ENCODE measurements around the gene KLF1. TPM values are rescaled to one million over a fixed set of nuclear protein-coding genes. Genes with fewer than 3 reads are reported as not detected.

Gene KLF1
- total RNA-seq (under 1 TPM in 1 of 2 donors, not detected in 1; 0.39 TPM), polyA plus RNA-seq (not detected)
- long read RNA-seq, donor 1: 0 reads
- long read RNA-seq, donor 2: 0 reads

- ATAC-seq (ENCODE audit: low FRiP score) (no peak), DNase-seq (no peak)
- intact Hi-C loops (cut with DNase I): no loop called here
- no peaks in the 10 kb centered on the region for H3K27me3 ChIP-seq (ENCODE audit: control insufficient read depth in 1 of 2, insufficient read depth in 2 of 2, low read length in 1 of 2)
- no peak within 1 kb of the TSS for H3K27ac ChIP-seq (ENCODE audit: low read depth in 1 of 2, low read length in 2 of 2)
- no peaks in the 10 kb centered on the region for H3K36me3 ChIP-seq (ENCODE audit: control insufficient read depth in 1 of 2, insufficient read depth in 2 of 2, low read length in 1 of 2)
- 68 to 71% methylated on average over 17 of the region's 17 CpGs for WGBS, 2 donors
- peaks cover 2% of the 10 kb centered on the region for H3K9me3 ChIP-seq (ENCODE audit: control insufficient read depth, low read length)
- no peak within 1 kb of the TSS for H3K4me3 ChIP-seq (ENCODE audit: low read length in 2 of 2)
- no peaks in the 10 kb centered on the region for H3K4me1 ChIP-seq (ENCODE audit: control insufficient read depth in 1 of 2, insufficient read depth in 2 of 2, low read length in 2 of 2)
Observed at GRCh38 chr19:12886969-12887747, at the start of gene KLF1. Gene KLF1, minus strand, starts transcription at chr19:12887201. Its CDS starts 61 bp downstream, at chr19:12887140.

- DNase-seq (no peak), ATAC-seq (ENCODE audit: low FRiP score) (no peak)
- intact Hi-C loops (cut with DNase I): no loop called here
- H3K4me1 ChIP-seq (ENCODE audit: control insufficient read depth in 1 of 2, insufficient read depth in 2 of 2, low read length in 2 of 2): no peaks in the 10 kb centered on the region
- H3K36me3 ChIP-seq (ENCODE audit: control insufficient read depth in 1 of 2, insufficient read depth in 2 of 2, low read length in 1 of 2): peaks cover 3 to 5% of the 10 kb centered on the region in 2 donors
- no peak overlapping the region for H3K4me3 ChIP-seq (ENCODE audit: low read length in 2 of 2)
- 83 to 84% methylated on average over 7 of the region's 7 CpGs for WGBS, 2 donors
- no peak overlapping the region for H3K27ac ChIP-seq (ENCODE audit: low read depth in 1 of 2, low read length in 2 of 2)
- no peaks in the 10 kb centered on the region for H3K27me3 ChIP-seq (ENCODE audit: control insufficient read depth in 1 of 2, insufficient read depth in 2 of 2, low read length in 1 of 2)
- H3K9me3 ChIP-seq (ENCODE audit: control insufficient read depth, low read length): no peaks in the 10 kb centered on the region
Observed at GRCh38 chr19:12936582-12936981, 49.6 kb upstream of the KLF1 start.

GRCh38 chr19:12935071-12935470 is 48.1 kb upstream of the KLF1 start:
- Histone ChIP-seq H3K9me3 (ENCODE audit: control insufficient read depth, low read length) (no peaks in the 10 kb centered on the region), H3K4me3 (ENCODE audit: low read length in 2 of 2) (no peak overlapping the region), H3K27me3 (ENCODE audit: control insufficient read depth in 1 of 2, insufficient read depth in 2 of 2, low read length in 1 of 2) (no peaks in the 10 kb centered on the region), H3K4me1 (ENCODE audit: control insufficient read depth in 1 of 2, insufficient read depth in 2 of 2, low read length in 2 of 2) (no peaks in the 10 kb centered on the region), H3K27ac (ENCODE audit: low read depth in 1 of 2, low read length in 2 of 2) (no peak overlapping the region), H3K36me3 (ENCODE audit: control insufficient read depth in 1 of 2, insufficient read depth in 2 of 2, low read length in 1 of 2) (peaks cover 0 to 2% of the 10 kb centered on the region in 2 donors)
- DNase-seq (no peak), ATAC-seq (ENCODE audit: low FRiP score) (no peak)
- intact Hi-C loops (cut with DNase I): no loop called here
- whole genome bisulfite sequencing, 2 donors: 91% methylated on average over 10 of the region's 10 CpGs

- DNase-seq (peak; percentile 95 to 96), ATAC-seq (ENCODE audit: low FRiP score) (peak; percentile 85)
- Histone ChIP-seq H3K9me3 (ENCODE audit: control insufficient read depth, low read length) (no peaks in the 10 kb centered on the region), H3K4me3 (ENCODE audit: low read length in 2 of 2) (peak within 1 kb of the TSS; percentile 14 to 80), H3K4me1 (ENCODE audit: control insufficient read depth in 1 of 2, insufficient read depth in 2 of 2, low read length in 2 of 2) (no peaks in the 10 kb centered on the region), H3K27me3 (ENCODE audit: control insufficient read depth in 1 of 2, insufficient read depth in 2 of 2, low read length in 1 of 2) (no peaks in the 10 kb centered on the region), H3K36me3 (ENCODE audit: control insufficient read depth in 1 of 2, insufficient read depth in 2 of 2, low read length in 1 of 2) (no peaks in the 10 kb centered on the region), H3K27ac (ENCODE audit: low read depth in 1 of 2, low read length in 2 of 2) (peak within 1 kb of the TSS in 1 of 2 donors; percentile 1)
- intact Hi-C loops (cut with DNase I): no loop called here
- WGBS, 2 donors: 3 to 4% methylated on average over 43 to 51 of the region's 51 CpGs
Observed at GRCh38 chr19:12933287-12934072, 46.5 kb upstream of the KLF1 start, which contains the start of gene FARSA. Gene FARSA, minus strand, starts transcription at chr19:12933711. Its CDS starts 15 bp downstream, at chr19:12933696.

- no peak for ATAC-seq (ENCODE audit: low FRiP score)
- intact Hi-C loops (cut with DNase I): no loop called here
Observed at GRCh38 chr19:12932392-12933286, 45.6 kb upstream of the KLF1 start.

GRCh38 chr19:12930002-12930645 is 43.1 kb upstream of the KLF1 start:
- no peak for ATAC-seq (ENCODE audit: low FRiP score)
- Histone ChIP-seq H3K27ac (ENCODE audit: low read depth in 1 of 2, low read length in 2 of 2) (no peak overlapping the region), H3K4me3 (ENCODE audit: low read length in 2 of 2) (no peak overlapping the region), H3K9me3 (ENCODE audit: control insufficient read depth, low read length) (no peaks in the 10 kb centered on the region), H3K4me1 (ENCODE audit: control insufficient read depth in 1 of 2, insufficient read depth in 2 of 2, low read length in 2 of 2) (no peaks in the 10 kb centered on the region), H3K36me3 (ENCODE audit: control insufficient read depth in 1 of 2, insufficient read depth in 2 of 2, low read length in 1 of 2) (peaks cover 4 to 7% of the 10 kb centered on the region in 2 donors), H3K27me3 (ENCODE audit: control insufficient read depth in 1 of 2, insufficient read depth in 2 of 2, low read length in 1 of 2) (no peaks in the 10 kb centered on the region)
- DNase-seq: no peak
- intact Hi-C loops (cut with DNase I): no loop called here
- 91 to 92% methylated on average over 19 of the region's 19 CpGs for WGBS, 2 donors

More at GRCh38 chr19:12932392-12933286, 45.6 kb upstream of the KLF1 start:
- no peaks in the 10 kb centered on the region for H3K9me3 ChIP-seq (ENCODE audit: control insufficient read depth, low read length)
- WGBS, 2 donors: 33% methylated on average over 16 of the region's 16 CpGs
- no peak for DNase-seq
- peak overlapping the region; percentile 14 to 80 for H3K4me3 ChIP-seq (ENCODE audit: low read length in 2 of 2)
- H3K27ac ChIP-seq (ENCODE audit: low read depth in 1 of 2, low read length in 2 of 2): no peak overlapping the region
- H3K4me1 ChIP-seq (ENCODE audit: control insufficient read depth in 1 of 2, insufficient read depth in 2 of 2, low read length in 2 of 2): no peaks in the 10 kb centered on the region
- no peaks in the 10 kb centered on the region for H3K27me3 ChIP-seq (ENCODE audit: control insufficient read depth in 1 of 2, insufficient read depth in 2 of 2, low read length in 1 of 2)
- H3K36me3 ChIP-seq (ENCODE audit: control insufficient read depth in 1 of 2, insufficient read depth in 2 of 2, low read length in 1 of 2): peaks cover 2 to 3% of the 10 kb centered on the region in 2 donors

GRCh38 chr19:12924621-12925310 is 37.8 kb upstream of the KLF1 start:
- Histone ChIP-seq H3K4me1 (ENCODE audit: control insufficient read depth in 1 of 2, insufficient read depth in 2 of 2, low read length in 2 of 2) (no peaks in the 10 kb centered on the region), H3K27ac (ENCODE audit: low read depth in 1 of 2, low read length in 2 of 2) (no peak overlapping the region), H3K36me3 (ENCODE audit: control insufficient read depth in 1 of 2, insufficient read depth in 2 of 2, low read length in 1 of 2) (peaks cover 6 to 13% of the 10 kb centered on the region in 2 donors), H3K27me3 (ENCODE audit: control insufficient read depth in 1 of 2, insufficient read depth in 2 of 2, low read length in 1 of 2) (no peaks in the 10 kb centered on the region), H3K4me3 (ENCODE audit: low read length in 2 of 2) (no peak overlapping the region), H3K9me3 (ENCODE audit: control insufficient read depth, low read length) (no peaks in the 10 kb centered on the region)
- peak; percentile 6 for ATAC-seq (ENCODE audit: low FRiP score)
- no peak for DNase-seq
- intact Hi-C loops (cut with DNase I): no loop called here
- 96% methylated on average over 29 of the region's 29 CpGs for WGBS, 2 donors

Data from aorta (tissue), 5 donors.